Sciatic nerve (tissue), 2 donors: Measurements from ENCODE around the gene CFAP57. TPM values are rescaled to one million over a fixed set of nuclear protein-coding genes. Genes with fewer than 3 reads are reported as not detected.

ENCODE experiments used
- ATAC-seq: fragments of 200-7000 bp; cut with Tn5 transposase; one replicate; pipeline ENCODE4 v1.9.1; 2020; ENCODE audit warnings: mild to moderate bottlenecking, moderate library complexity
- DNase-seq: peaks from one replicate; pipeline ENCODE4 v3.0.0-alpha.2; 2020; ENCODE audit warnings: low spot score
- intact Hi-C: fragments of 100-400 bp; cut with DNase I; formaldehyde crosslinking; loops from one replicate; pipeline ENCODE4 v1.14.2; 2022
- total RNA-seq: library from RNA; stranded (reverse); fragmentation: NEBNext Ultra II Directional; extraction: Animal tissue kit (Norgen Biotek cat#: 25700); gene quantifications from one replicate; pipeline ENCODE4 v1.2.1, GENCODE V29; 2021
- donor health status: DM: no; HTN: no; CAD: no.
- donor health status: DM: no; HTN: no; CAD: no.

The CFAP57 gene
- total RNA-seq, 1 donor from 2014 or later: 0.31 TPM

DNA sequence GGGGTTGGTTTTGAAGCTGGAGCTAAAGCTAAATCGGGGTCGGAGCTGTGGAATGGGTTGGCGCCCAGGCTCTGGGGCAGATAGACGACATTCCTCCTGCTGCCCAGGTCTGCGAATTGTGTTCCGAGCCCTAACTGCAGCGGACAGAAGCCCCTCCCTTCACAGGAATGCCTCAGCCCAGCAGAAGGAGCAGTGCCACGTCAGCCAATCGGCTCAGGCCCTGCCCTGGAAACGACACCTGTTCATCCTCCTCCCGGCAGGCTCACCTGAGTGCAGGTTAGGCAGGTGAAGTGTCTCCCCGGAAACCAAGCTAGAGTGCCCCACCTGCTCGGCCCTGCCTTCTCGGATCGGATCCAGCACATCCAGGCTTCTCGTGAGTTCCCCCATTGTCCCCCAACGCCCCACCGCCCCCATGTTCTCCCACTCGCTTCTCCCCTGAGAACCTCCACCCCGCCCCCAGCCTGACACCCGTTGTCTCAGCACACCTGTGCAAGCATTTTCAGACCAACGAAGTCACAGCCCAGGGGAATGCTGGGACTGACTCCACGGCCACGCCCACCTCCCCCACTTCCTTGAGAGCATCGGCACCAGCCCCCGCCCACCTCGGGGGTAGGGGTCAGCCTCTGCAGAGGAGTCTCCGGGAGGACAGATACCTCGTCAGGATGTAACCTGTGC is 98.4 kb downstream of the CFAP57 start:
- intact Hi-C loops: no loop called here
- DNase-seq (peak; percentile 60), ATAC-seq (no peak)

DNA sequence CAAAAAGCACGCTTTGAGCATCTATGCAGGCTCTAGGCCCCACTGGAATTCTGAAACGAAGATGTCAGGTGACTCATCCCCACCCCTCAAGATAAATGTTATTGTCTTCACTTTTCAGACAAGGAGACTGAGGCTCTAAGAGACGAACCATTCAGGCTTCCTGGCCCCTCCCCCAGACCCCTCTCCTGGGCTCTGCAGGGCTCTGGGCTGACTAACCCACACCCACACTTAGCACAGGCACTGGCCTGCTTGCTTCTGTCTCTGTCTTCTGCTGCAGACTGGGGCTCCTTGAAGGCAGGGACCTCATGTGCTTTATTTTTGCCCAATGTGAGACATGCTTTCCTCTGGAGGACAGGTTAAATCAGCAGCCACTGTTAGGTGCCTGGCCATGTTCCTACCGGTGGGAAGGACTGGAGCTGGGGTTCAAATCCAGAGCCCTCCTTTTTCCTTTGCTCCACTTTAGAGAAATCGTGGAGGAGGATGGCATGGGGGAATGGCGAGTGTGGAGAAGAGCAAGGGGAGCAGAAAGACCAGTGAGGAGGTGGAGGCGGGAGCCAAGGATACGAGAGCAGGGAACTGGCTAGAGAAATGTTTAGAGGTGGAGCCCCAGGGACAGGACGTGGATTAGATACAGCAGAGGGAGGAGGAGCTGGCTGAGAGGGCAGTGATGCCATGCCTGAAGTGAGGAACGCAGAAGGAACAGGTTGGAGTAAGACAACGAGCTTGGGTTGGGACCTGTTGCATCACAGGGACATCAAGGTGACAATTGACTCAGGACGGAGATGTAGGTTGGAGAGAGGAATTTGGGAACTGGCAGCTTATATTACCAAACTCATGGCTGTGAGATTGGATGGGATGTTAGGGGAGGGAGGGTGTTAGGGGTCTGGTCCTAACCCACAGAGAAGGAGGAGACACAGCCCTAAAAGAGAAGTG is 99.3 kb downstream of the CFAP57 start:
- ATAC-seq: no peak
- intact Hi-C loops: no loop called here
- peak; percentile 28 for DNase-seq

DNA sequence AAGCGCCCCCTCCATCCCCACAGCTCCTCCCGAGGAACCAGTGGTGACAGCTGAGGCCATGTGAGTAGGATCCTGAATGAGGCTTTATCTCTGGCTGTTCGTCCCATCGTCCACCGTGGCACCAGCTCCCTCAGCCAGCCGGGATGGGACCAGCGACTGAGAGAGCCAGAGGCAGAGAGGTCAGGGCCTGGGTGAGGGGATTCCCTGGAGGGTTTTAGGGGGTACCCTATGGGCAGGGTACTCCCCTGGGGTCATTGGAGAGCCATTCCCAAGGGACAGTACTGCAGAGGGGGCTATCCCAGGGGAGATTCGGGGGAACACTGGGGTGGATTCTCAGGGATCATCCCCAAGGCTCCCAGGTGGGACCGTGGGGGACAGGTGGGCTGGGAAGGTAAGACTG is 100.0 kb downstream of the CFAP57 start:
- intact Hi-C loops: no loop called here
- ATAC-seq (no peak), DNase-seq (peak; percentile 37)

DNA sequence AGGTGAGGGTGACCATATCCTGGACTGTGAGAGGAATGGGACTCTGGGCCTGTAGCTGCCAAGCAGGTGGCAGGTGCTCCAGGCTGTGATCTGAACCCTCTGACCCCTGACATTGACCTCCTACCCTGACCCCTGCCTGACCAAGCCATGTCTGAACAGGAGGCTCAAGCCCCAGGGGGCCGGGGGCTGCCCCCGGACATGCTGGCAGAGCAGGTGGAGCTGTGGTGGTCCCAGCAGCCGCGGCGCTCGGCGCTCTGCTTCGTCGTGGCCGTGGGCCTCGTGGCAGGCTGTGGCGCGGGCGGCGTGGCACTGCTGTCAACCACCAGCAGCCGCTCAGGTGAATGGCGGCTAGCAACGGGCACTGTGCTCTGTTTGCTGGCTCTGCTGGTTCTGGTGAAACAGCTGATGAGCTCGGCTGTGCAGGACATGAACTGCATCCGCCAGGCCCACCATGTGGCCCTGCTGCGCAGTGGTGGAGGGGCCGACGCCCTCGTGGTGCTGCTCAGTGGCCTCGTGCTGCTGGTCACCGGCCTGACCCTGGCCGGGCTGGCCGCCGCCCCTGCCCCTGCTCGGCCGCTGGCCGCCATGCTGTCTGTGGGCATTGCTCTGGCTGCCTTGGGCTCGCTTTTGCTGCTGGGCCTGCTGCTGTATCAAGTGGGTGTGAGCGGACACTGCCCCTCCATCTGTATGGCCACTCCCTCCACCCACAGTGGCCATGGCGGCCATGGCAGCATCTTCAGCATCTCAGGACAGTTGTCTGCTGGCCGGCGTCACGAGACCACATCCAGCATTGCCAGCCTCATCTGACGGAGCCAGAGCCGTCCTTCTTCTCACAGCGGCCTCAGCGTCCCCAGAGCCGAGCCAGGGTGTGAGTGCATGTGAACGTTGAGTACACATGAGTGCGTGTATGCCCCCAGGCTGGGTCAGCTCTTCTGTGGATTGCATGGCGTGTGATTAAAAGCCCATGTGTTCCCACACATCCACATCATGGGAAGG is 100.7 kb downstream of the CFAP57 start:
- intact Hi-C loops: no loop called here
- DNase-seq (peak; percentile 47), ATAC-seq (no peak)

DNA sequence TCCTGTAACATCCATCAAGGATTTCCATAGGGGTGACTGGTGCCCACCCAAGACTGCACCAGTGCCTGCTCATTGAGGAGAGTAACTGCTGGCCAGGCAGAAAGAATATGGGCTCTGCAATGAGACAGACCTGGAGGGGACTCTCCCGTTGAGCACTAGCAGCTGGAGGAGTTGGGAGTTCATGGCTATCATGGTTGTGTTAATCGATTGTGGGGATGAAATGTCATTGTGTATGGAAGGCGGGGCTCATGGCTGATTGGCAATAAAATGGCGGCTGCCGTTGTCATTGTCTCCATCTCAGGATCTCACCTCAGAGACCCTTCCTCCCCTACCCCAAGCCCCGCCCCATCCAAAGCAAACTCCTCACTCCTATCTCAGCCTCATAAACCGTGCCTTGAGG is 101.6 kb downstream of the CFAP57 start:
- intact Hi-C loops: no loop called here
- ATAC-seq: no peak
- DNase-seq: peak; percentile 19

DNA sequence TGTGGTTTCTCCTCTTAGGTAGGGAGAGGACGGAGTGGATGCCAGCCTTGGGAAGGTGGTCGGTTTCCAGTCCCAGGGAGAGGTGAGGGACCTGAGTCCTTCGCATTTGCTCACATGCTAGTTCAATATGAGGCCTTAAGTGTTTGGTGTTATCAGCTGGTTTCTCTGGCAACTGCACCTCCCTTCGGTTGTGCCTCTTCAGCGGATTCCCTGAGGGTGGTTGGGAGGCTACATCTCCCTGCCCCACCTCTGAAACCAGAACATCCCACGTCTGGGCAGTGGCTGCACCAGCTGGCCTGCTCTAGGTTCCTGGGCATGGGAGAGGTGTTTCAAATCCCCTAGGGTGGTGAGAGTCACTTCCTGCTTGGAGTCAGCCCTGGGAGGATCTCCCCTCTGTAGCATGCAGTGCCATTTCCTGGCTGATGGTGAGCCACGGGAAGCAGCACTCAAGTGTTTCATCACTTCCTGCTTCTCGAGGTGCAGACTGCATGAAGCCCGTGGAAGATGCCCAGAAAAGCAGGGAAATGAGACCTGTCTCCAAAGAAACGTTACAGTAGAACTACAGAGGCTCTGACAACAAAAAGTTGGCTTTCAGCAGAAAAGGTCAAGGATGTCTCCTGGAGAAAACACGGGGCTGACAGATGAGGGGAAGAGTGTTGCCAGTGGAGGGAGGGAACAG is 102.1 kb downstream of the CFAP57 start:
- intact Hi-C loops: no loop called here
- DNase-seq (peak; percentile 46), ATAC-seq (no peak)

DNA sequence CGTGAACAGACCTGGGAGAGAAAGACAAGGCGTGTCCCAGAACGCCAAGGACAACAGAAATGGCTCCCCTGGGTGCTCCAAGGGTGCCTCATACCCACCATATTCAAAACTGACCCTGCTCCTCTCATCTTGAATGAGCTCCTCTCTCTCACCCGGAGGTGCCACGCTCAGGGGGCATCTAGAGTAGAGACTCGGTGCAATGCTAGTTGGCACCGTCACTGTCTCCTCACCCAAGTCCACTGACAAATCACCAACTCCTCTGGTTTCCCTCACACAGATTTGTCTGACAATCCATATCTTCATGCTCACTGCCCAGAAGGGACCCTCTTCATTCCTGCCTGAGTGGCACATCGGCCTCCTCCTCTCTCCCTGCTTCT is 102.7 kb downstream of the CFAP57 start:
- intact Hi-C loops: no loop called here
- peak; percentile 13 for DNase-seq
- ATAC-seq: no peak

DNA sequence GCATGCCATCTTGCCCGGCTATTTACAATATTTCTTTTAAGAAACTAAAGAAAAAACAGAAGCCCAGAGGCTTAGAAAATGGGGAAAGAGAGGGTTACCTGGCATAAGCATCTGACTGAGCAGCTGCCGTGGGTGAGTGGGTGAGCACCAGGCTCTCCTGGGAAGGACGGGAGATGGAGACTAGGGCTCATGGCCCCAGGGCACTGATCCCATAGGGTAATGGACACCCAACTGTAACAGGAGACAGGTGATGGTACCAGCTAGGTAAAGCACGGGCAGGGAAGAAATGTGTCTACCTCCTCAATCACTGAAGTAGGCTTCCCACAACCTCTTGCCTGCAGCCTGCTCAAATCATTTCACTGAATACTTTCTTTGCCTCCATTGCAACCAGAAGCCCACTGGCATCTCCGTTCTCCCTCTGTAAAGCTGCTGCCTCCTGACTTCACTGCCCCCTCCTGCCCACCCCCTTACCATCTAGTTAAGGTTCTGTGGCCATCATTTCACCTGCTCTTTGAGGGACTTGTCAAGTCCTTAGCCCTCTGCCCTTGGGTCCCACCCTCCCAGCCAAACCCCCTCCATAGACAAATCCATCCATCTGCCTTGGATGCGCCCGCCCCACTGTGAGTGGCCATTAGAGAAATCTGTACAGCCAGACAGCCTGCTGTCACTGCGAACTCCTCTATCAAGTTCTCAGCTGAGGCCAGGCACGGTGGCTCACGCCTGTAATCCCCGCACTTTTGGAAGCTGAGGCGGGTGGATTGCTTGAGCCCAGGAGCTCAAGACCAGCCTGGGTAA is 103.9 kb downstream of the CFAP57 start:
- DNase-seq (peak; percentile 50), ATAC-seq (no peak)
- intact Hi-C loops: no loop called here

DNA sequence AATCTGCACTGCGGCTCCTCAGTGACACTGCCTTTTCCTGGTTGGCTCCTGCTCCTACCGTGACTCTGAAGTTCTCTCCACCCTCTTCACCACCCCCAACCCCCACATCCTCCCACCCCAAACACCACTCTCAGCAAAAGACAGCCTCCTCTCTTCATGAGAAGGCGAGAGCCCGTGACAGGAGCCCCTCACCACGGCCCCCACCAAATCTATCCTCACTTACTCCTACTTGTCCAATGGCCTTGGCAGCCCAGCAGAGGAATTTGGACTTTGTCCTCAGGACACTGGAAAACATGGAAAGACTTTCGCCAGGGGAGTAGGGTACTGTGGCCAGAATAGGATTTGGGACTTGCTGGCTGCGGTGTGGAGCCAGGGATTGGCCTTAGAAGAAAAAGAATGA is 104.5 kb downstream of the CFAP57 start:
- ATAC-seq (no peak), DNase-seq (peak; percentile 27)
- intact Hi-C loops: no loop called here

DNA sequence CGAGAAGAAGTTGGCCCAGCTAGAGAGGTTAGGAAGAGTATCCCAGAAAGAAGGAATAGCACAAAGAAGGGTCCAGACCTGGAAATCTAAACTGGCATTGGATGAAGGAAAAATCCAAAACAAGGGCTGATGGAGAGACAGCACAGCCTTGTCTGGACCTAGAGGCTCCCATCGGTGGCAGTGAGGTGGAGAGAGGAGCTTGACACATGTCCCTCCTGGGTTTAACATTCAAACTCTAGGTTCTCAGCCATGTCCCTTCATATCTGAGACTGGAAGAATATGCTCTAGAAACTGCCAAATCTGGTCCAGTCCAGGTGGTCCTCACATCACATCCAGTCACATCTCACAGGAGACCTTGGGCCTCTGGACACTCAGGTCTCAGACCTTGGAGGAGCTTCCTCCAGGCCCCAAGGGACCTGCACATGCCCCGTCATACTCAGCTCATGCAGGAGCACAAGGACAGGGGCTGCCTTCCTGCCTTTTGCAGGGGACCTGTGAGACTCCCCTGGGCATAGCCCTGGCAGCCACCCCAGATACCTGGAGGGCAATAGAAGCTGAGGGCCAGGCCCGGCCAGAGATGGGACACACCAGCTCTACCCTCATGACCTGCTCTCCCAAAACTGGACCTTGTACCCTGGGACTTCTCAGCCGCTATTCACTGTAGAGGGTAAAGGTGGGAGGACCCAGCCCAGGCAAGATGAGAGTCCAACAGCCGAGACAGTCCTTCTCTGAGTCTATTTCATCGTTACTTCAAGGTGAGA is 105.2 kb downstream of the CFAP57 start:
- DNase-seq (peak; percentile 47), ATAC-seq (no peak)
- intact Hi-C loops: no loop called here

DNA sequence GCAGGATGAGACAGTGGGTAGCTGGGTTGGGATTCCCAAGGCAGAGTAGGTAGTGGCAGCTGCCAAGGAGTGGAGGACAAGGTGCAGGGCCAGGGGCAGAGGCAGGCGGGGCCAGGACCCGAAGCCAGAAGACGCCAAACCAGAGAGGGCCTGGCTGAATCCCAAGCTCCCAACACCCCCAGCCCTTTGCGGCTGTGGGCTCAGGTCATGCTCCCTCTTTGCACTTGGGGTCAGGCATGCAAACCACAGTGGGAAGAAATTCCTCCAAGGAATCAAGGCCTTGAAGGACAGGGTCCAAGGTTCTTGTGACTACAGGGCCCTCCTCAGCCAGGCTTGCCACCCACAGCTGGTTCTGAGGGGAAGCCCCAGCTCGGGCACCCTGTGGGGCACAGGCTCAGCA is 107.0 kb downstream of the CFAP57 start:
- DNase-seq: no peak
- intact Hi-C loops: no loop called here
- no peak for ATAC-seq

DNA sequence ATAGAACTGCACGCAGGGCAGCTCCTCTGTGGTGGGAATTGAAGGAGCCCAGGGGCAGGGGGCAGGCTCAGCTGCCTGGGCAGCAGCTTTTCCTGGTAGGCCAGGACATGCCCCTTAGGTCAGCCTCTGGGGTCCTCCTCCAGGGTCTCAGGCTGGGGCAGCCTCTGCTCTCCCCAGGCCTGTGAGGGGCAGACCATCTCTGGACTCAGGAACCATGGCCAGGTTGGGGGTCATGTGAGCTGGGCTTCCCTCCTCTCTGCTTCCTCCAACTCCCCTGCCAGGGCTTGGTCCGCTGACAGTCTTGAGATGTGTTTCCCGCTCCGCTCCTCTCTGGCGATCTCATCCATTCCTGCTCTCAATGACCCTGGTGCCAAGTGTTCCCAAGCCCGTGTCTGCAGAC is 107.5 kb downstream of the CFAP57 start:
- no peak for DNase-seq
- intact Hi-C loops: no loop called here

DNA sequence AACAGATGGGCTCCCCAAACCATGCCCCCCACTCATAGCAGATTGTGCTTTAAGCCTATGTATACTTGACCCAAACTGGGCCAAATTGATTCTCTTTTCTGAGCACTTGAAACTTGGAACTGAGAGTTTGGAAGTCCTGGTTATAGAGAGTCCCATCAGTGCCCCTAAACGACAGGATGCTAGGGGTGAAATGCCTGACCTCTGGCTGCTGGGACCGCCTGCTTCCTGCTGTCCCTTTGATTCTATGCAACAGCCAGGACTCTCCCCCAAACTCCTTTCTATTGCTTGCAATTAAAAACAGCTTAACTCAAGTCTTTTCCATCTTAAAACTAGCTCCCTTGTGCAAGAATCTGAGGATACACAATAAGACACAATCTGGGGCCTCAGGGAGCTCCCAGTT is 108.6 kb downstream of the CFAP57 start:
- intact Hi-C loops: no loop called here
- no peak for DNase-seq
- ATAC-seq: no peak

More for the DNA sequence above, 107.5 kb downstream of the CFAP57 start:
- no peak for ATAC-seq

DNA sequence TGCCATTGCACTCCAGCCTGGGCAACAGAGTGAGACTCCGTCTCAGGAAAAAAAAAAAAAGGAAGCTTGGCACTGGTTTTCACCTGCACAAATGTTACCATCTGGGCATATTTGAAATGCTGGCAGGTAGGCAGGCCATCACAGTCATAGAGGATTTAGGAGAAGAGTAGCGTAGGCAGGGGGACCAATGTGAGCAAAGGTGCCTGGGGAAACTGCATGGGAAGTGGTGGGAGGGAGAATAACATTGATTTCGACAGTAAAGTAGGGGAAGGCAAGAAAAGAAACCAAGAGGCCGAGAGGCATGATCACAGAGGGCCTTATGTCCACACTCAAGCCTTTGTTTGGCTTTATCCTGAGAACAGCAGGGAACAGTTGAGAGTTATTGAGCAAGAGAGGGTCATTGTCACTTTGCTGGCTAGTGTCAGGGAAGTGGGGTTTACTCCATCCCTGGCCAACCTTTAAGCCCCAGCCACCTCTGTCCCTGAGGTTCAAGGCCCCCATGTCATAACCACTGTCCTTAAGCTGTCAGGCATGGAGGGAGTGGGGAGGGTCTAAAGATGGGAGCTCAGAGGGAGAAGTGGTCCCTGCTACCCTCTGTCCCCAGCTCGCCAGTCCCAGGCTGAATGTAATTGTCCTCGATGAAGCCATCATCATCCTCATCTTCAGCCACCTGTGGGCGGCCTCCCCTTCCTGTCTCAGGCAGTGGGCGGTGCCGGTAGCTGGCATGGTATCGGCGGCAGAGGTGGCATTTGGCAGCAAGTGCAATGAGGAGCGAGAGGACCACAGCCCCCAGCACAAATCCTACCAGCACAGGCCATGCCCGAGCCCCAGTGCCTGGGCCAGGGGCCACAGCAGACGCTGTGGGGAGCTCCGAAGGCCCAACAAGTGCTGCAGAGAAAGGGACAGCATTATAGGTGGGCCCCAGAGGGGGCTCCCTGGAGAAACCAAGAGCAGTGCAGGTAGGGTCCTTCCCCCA is 110.4 kb downstream of the CFAP57 start:
- no peak for DNase-seq
- peak; percentile 39 for ATAC-seq
- intact Hi-C loops: no loop called here

DNA sequence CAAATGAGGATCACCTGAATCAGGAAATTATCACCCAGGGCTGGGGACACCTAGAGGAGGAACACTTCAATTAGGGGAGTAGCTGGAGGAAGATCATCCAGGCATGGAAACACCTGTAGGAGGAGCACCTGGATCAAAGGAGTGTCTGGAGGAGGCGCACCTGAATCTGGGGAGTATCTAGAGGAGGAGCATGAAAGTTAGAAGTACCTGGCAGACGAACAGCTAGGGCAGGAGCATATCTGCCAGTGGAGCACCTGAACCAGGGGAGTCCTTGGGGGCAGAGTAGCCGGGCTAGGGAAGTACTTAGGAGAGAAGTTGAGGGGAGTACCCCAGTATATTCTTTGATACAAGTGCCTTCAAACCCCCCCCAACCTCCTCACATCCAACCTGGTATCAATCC is 111.9 kb downstream of the CFAP57 start:
- ATAC-seq (no peak), DNase-seq (no peak)
- intact Hi-C loops: no loop called here

DNA sequence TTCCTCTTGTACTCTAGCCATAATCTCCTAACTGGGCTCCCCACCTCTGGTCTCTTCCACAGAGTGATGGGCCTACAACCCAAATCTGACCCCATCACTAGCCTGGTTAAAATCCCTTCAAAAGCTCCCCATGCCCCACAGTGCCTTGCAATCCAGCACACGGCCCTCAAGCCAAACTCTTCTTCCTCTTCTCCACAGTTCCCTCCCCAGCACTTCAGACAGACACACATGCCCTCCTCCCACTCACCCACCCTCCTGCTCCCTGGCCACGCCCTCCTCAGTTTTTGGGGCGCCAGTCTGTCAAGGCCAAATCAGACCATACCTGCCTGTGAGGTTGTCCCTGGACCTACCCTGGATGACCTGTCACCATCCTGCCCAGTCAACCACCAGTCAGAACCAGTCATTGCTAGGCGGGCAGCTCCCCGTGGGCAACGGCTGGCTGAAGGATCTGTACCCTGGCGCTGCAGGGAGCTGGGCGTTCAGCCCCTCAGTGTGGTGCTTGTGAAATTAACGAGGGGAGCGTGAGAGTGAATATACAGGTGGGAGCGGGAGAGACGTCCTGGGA is 112.5 kb downstream of the CFAP57 start:
- ATAC-seq (no peak), DNase-seq (no peak)
- intact Hi-C loops: no loop called here
